Activated CD4-positive, CD25-positive, alpha-beta regulatory T cell treated with anti-CD3 and anti-CD28 coated beads, Interleukin-2, amount 50 U/mL, for 24 hours (primary cell): ENCODE data around the gene UNC79.

ENCODE experiments used
- ATAC-seq, 2 donors: fragments of 150-1000 bp; cut with Tn5 transposase; one replicate each; pipeline ENCODE4 v1.10.0; 2021; ENCODE audit warnings: mild to moderate bottlenecking in 1 of 2, moderate library complexity in 1 of 2

UNC79 gene

DNA sequence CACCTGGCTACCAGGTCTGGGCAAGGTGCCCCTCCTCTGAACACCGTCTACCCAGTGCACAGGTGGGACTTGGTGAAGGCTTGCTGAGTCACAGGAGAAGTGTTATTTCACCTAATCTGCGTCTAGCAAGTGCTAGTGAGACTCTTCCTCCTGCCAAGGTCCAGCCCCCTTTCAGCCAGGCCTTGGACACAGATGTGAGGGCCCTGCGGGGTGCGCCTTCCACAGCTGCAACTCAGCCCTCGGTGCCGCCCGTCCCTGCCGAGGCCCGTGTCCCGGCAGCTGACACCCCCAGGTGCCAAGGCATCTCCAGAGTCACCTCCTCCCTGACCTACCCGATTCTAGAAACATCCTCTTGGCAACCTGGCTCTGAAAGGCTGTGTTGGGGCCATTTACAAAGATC lies 302.5 kb downstream of the UNC79 start:
- ATAC-seq: no peak

- ATAC-seq: no peak
Measured at GRCh38 chr14:93733631-93734030, 302.9 kb downstream of the UNC79 start.

DNA sequence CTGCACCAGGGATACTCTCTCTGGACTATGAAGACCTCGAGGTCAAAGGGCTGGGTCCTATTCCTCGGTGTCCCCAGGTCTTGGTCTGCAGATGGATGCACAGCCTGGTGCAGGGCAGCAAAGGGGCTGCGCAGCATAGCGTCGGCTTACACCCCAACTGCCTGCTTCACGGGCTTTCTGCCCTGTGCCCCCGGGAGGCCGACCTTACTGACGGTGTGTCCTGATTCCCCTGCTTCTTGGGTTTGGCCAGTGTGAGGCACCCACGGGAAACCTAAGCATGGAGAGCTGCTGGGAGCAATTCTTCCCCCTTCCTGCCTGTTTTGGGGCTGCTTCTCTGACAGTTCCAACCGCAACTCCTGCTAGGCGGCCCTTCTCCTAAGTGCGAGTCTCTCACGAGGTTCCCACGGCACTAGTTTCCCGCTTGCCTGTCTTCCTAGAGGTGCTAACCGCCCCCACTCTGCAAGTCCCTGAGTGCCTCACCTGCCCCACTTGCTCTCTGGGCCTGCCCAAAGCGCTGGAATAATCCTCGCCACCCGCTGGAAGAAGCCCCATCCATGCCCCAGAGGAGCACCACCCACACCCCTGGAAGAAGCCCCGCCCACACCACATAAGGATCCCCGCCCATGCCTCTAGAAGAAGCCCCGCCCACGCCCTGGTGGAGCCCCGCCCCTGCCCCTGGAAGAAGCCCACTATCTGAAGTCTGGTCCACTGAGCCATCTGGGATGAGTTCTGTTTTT lies 303.5 kb downstream of the UNC79 start:
- ATAC-seq: no peak

- no peak for ATAC-seq
Measured at GRCh38 chr14:93735206-93735605, 304.5 kb downstream of the UNC79 start.

- no peak for ATAC-seq
Measured at GRCh38 chr14:93736378-93737014, 305.8 kb downstream of the UNC79 start.

DNA sequence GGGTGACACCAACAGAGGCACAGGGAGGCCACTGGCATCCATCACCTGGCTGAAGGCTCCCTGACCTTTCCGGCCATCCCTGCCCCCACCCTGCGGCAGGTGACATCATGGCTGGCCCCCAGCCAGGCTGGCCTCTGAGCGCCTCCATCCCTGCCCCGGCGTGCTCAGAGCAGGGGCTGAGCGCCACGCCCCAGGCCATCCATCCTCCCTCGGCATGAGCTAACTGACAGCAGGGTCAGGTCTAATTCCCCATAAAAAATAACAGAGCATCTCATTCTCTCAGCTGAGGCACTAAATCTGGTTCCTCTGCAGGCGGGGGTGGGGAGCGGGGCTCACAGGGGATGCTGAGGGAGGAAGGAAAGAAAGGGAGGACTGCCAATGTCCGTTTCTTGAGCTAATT lies 306.9 kb downstream of the UNC79 start:
- ATAC-seq: no peak

DNA sequence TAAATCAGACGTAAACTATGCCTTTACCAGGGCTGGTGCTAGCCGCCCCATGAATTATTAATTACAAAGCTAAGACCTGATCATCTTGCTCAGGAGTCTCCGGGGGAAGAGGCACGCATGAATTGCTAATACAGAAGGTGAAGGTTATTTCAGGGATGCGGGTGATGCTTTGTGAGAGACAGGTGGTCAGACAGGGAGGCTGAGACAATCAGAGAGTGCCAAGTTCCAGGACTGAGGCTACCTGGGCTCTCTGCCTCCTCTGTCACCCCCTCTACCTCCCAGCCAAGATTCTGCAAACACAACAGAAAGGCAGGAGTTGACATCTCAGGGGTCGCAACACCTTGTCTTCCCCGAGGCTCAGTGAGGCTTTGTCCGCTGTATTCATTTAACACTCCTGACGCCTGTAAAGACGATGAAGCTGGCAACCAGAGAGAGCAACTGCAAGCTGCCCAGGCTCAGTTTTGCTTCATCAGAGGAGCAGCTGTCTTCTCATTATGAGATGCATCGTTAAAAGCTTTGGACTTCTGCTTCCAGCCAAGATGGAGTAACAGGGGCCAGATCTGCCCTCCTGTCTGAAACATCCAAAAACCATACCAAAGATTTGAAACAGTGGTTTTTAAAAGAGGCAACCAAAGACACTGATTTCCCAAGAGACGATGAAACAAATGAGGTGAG lies 311.0 kb downstream of the UNC79 start:
- ATAC-seq: no peak

DNA sequence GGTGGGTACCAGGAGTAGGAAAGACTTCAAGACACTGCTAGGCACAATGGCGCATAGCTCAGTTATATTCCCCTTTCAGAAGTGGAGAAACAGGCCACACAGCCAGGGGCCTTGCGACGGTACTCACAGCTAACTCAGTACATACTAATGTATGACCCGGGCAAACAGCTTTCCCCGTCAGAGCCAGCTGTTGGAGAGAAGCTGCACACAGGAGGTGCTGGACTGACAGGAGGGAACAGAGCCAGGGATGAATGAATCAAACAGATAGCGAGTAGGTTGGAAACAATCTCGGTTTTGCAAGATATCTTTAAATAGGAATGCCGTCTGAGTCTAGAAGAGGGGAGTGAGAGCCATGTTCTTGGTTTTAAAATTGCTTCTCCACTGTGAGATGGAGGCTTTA lies 312.0 kb downstream of the UNC79 start:
- no peak for ATAC-seq

DNA sequence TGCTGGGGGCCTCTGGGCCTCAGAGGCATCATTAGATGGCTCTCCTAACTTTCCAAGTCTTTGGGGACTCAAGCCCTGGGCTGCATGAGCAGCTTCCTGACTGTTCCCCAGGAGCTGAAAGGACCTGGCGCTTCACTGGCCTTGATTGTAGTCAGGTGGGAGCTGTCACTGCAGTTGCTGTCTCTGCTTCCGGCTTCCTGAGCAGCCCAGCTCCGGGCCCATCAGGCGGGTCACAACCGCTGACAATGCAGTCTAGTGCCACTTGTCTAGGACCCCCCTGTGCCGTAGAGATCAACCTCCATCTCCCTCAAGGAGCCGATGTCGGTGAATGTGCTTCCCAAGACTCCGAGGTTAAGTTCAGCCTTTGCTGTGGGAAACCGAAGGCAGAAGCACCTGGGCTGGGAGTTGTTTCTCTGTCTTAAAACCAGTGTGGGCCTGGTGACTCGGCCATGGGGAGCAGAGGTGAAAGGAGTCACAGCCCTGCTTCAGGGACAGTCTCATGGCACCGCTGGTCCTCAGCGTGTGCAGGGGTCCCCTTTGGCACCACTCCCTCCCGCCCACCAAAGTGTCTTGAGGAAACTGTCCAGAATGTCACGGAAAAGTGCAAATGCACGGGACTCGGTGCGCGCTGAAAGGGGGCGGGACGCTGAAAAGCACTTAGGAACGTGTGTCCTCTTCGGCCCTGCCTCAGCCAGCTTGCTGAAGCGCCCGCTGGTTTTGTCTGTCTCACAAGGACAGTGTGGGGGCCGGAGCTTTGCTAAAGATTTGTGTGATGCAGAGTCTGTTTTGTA lies 312.7 kb downstream of the UNC79 start:
- ATAC-seq: no peak

- ATAC-seq: no peak
Measured at GRCh38 chr14:93744176-93744575, 313.4 kb downstream of the UNC79 start.

GRCh38 chr14:93744876-93745275 lies 314.1 kb downstream of the UNC79 start:
- ATAC-seq: no peak

DNA sequence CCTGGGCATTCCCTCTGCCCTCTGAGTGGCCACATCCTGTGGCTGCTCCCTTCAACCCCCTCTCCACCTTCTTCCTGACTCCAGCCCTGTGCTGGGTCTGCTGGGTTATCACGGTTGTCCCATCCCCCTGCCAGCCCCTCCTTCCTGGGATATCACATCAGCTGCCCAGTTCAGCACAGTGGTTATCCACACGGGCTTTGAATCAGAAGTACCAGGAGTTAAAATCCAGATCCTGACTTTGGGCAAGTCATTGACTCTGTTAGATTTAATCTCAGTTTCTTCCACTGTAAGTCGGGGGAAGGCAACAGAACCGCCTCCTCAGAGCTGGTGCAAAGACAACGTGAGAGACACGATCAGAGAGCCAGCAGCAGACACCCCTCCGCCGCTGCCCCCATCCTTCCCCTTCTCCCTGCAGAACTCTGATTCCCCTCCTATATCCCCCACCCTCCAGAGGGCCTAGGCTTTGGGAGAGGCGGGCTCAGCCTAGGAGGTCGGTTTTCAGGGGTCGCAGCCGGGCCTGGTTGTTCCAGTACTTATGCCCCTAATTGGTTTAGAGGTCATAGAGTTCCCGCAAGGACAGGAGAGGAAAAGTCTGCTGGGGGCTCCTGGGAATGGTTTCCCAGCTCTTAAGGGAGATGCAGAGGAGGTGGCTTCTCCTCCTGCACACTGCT lies 315.0 kb downstream of the UNC79 start:
- no peak for ATAC-seq

- no peak for ATAC-seq
Measured at GRCh38 chr14:93747102-93747501, 316.4 kb downstream of the UNC79 start.

GRCh38 chr14:93747560-93747959 lies 316.8 kb downstream of the UNC79 start:
- no peak for ATAC-seq

- ATAC-seq: no peak
Measured at GRCh38 chr14:93748208-93749075, 317.7 kb downstream of the UNC79 start.

DNA sequence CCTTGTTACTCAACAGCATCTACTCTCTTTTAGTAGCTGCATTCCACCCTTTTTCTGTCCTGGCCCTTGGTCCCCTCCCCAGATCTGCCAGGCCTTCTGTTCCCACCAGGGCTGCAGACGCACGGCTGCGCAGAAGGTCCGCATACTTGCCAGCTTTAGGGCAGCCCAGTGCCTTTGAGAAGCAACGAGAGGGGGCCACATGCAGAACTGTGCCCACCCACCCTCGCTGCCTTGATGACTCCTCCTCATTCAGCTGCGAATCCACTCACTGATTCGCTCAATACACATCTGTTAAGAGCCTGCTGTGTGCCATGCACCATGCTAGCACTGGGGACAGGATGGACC lies 318.3 kb downstream of the UNC79 start:
- no peak for ATAC-seq

GRCh38 chr14:93751946-93752655 lies 321.4 kb downstream of the UNC79 start:
- no peak for ATAC-seq

GRCh38 chr14:93752980-93753561 lies 322.3 kb downstream of the UNC79 start:
- no peak for ATAC-seq

GRCh38 chr14:93753647-93754046 lies 322.9 kb downstream of the UNC79 start:
- no peak for ATAC-seq

- no peak for ATAC-seq
Measured at GRCh38 chr14:93757206-93757605, 326.5 kb downstream of the UNC79 start.
